ENCODE measurements around the gene PFDN4. TPM values are rescaled to one million over a fixed set of nuclear protein-coding genes. Genes with fewer than 3 reads are reported as not detected.
"Not testable (repeated sequence)": the region's sequence is repeated elsewhere in the genome, so short reads cannot be mapped to it uniquely, and the experiment has no call there.

PFDN4 gene
- total RNA-seq, 1 donor from 2014 or later: 83.5 TPM

DNA sequence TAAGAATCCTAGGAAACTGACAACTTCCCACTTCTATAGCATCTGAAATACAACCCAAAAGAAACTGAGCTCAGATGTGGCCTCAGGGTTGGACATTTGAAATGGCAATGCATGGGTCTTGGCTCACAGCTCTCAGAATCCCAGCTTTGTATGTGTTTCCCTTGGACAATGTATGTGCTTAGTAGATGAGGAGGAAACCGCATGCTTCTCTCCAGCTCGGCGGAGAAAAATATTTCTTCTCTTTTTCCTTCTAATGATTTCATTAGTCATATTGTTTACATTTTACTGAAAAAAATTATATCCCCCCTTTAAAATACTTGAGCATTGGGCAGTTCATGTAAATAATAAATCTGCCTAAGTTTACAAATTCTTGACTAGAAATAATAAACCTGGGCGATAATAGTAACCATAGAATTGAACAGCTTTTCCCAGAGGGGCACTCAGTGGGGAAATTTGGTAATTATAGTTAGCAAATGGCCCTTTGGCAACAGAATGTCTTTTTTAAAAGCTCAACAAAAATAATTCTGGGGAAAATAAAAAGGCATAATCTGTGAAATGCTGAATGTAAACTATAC, 55.3 kb downstream of the PFDN4 start:
- no peak for DNase-seq (ENCODE audit: low read depth)
- Histone ChIP-seq H3K4me3 (ENCODE audit: low read depth, low read length) (no peak overlapping the region), H3K27me3 (ENCODE audit: control insufficient read depth, insufficient read depth, low read length) (no peaks in the 10 kb centered on the region), H3K36me3 (ENCODE audit: control insufficient read depth, insufficient read depth, low read length) (no peaks in the 10 kb centered on the region)
- TF ChIP-seq, protein P1, sequence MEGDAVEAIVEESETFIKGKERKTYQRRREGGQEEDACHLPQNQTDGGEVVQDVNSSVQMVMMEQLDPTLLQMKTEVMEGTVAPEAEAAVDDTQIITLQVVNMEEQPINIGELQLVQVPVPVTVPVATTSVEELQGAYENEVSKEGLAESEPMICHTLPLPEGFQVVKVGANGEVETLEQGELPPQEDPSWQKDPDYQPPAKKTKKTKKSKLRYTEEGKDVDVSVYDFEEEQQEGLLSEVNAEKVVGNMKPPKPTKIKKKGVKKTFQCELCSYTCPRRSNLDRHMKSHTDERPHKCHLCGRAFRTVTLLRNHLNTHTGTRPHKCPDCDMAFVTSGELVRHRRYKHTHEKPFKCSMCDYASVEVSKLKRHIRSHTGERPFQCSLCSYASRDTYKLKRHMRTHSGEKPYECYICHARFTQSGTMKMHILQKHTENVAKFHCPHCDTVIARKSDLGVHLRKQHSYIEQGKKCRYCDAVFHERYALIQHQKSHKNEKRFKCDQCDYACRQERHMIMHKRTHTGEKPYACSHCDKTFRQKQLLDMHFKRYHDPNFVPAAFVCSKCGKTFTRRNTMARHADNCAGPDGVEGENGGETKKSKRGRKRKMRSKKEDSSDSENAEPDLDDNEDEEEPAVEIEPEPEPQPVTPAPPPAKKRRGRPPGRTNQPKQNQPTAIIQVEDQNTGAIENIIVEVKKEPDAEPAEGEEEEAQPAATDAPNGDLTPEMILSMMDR (IDR thresholded peaks at IDR 0.05; ENCODE audit: insufficient read depth, low read length, severe bottlenecking): no peak
- no peak for FAIRE-seq

GRCh38 chr20:54265791-54266190, 57.9 kb downstream of the PFDN4 start:
- not testable (repeated sequence) for H3K36me3 ChIP-seq (ENCODE audit: control insufficient read depth, insufficient read depth, low read length); DNase-seq (ENCODE audit: low read depth); H3K27me3 ChIP-seq (ENCODE audit: control insufficient read depth, insufficient read depth, low read length); H3K4me3 ChIP-seq (ENCODE audit: low read depth, low read length); FAIRE-seq

DNA sequence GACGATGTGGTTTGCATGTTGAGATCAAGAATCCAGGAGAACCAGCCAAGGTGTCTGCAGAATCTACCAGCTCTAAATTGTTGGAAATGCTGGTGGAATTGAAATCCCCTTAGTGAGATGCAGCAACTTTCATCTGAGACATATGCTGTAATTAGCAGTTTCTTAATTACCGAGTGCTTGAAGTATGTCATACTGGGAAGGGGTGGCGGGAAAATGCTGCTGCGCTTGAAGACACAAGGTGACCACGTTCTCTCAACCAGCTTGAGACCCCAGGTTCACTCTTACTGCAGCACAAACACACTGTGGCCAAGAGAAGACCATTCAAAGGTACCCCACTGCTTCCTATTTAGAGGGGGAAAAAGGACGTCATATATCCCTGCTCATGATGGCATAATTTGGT, 59.0 kb downstream of the PFDN4 start:
- no peak overlapping the region for H3K4me3 ChIP-seq (ENCODE audit: low read depth, low read length)
- DNase-seq (ENCODE audit: low read depth) (no peak), FAIRE-seq (peak; percentile 50)
- no peaks in the 10 kb centered on the region for H3K27me3 ChIP-seq (ENCODE audit: control insufficient read depth, insufficient read depth, low read length)
- H3K36me3 ChIP-seq (ENCODE audit: control insufficient read depth, insufficient read depth, low read length): no peaks in the 10 kb centered on the region
- TF ChIP-seq, protein P1 (IDR thresholded peaks at IDR 0.05; ENCODE audit: insufficient read depth, low read length, severe bottlenecking): no peak

DNA sequence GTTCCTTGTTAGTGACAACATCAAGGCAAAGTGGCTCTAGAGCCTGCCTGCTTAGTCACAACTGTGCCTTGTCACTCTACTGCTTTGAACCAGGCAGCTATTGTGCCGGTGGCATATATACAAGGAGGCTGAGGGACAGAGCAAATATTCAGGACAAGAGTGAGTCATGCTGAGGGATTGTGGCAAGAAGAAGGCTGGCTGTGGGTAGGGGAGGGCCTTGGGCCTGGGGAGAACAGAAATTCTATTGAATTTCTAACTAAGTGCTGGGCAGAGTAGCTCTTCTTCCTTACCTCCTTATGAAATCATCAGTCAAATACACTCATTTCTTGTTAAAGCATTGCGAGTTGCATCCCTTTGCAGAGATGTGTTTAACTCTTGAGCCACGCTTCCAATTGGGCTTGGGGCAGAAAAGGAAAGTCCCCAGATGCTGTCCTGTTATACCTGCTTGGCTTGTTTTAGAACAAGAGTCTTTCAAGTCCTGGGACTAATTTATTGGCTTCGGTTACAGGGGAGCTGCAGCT, 59.7 kb downstream of the PFDN4 start:
- Histone ChIP-seq H3K4me3 (ENCODE audit: low read depth, low read length) (no peak overlapping the region), H3K27me3 (ENCODE audit: control insufficient read depth, insufficient read depth, low read length) (no peaks in the 10 kb centered on the region), H3K36me3 (ENCODE audit: control insufficient read depth, insufficient read depth, low read length) (no peaks in the 10 kb centered on the region)
- TF ChIP-seq, protein P1 (IDR thresholded peaks at IDR 0.05; ENCODE audit: insufficient read depth, low read length, severe bottlenecking): no peak
- FAIRE-seq (no peak), DNase-seq (ENCODE audit: low read depth) (peak; percentile 35)

DNA sequence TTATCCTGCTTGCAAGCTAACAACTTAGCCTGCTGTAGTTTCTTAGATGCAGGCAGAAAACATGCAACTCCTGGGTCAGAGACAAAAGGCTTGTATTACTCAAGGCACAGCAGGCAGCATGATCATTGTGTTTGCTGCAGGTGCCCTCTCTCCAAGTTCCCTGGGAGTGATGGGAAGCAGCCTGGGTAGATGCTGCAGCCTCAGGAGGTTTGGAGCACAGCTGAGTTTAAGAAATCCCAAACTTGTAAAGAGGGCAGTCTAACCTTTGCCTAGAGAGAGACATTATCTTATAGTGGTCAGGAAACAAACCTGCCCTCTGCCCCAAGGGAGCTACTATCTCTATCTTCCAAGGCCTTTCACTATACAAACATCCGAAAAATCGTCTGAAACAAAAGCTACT, 61.1 kb downstream of the PFDN4 start:
- DNase-seq (ENCODE audit: low read depth): no peak
- FAIRE-seq: no peak
- no peaks in the 10 kb centered on the region for H3K27me3 ChIP-seq (ENCODE audit: control insufficient read depth, insufficient read depth, low read length)

More for the DNA sequence above, 61.1 kb downstream of the PFDN4 start:
- TF ChIP-seq, protein P1 (IDR thresholded peaks at IDR 0.05; ENCODE audit: insufficient read depth, low read length, severe bottlenecking): no peak
- H3K36me3 ChIP-seq (ENCODE audit: control insufficient read depth, insufficient read depth, low read length): no peaks in the 10 kb centered on the region
- H3K4me3 ChIP-seq (ENCODE audit: low read depth, low read length): no peak overlapping the region

Other genes starting within 250 kb of the PFDN4 start
- gene BCAS1, start 137.5 kb upstream of the PFDN4 start, total RNA-seq: 0.90 TPM in 1 of 2 replicates, not detected in the other
- 6.9 and 8.7 TPM in 2 replicates for gene CYP24A1, start 34.1 kb upstream of the PFDN4 start, total RNA-seq

All from bronchial epithelial cell (primary cell).